ENCODE results near the gene BBS9. TPM values are rescaled to one million over a fixed set of nuclear protein-coding genes. Genes with fewer than 3 reads are reported as not detected.

BBS9 gene
- total and polyA plus RNA-seq, 11 donors: 7.4 to 29.3 (median 11.3) TPM

- TF ChIP-seq, protein P1, sequence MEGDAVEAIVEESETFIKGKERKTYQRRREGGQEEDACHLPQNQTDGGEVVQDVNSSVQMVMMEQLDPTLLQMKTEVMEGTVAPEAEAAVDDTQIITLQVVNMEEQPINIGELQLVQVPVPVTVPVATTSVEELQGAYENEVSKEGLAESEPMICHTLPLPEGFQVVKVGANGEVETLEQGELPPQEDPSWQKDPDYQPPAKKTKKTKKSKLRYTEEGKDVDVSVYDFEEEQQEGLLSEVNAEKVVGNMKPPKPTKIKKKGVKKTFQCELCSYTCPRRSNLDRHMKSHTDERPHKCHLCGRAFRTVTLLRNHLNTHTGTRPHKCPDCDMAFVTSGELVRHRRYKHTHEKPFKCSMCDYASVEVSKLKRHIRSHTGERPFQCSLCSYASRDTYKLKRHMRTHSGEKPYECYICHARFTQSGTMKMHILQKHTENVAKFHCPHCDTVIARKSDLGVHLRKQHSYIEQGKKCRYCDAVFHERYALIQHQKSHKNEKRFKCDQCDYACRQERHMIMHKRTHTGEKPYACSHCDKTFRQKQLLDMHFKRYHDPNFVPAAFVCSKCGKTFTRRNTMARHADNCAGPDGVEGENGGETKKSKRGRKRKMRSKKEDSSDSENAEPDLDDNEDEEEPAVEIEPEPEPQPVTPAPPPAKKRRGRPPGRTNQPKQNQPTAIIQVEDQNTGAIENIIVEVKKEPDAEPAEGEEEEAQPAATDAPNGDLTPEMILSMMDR (IDR thresholded peaks at IDR 0.05): no peak
- no peak for ATAC-seq
- Histone ChIP-seq H3K27me3 (no peaks in the 10 kb centered on the region), H3K36me3 (no peaks in the 10 kb centered on the region), H3K4me1 (peaks cover 0 to 10% (median 0%) of the 10 kb centered on the region in 12 donors), H3K4me3 (peak overlapping the region in 1 of 12 donors; percentile 28), H3K9me3 (no peaks in the 10 kb centered on the region), H3K27ac (no peak overlapping the region)
- intact Hi-C loops (cut with DNase I): no loop called here
- DNase-seq: no peak
Observed at GRCh38 chr7:33556472-33556871, 427.1 kb downstream of the BBS9 start.

GRCh38 chr7:33558549-33559323 is 429.4 kb downstream of the BBS9 start:
- no peak for DNase-seq
- H3K9me3 ChIP-seq: no peaks in the 10 kb centered on the region
- no peaks in the 10 kb centered on the region for H3K27me3 ChIP-seq
- no peak overlapping the region for H3K4me3 ChIP-seq
- H3K36me3 ChIP-seq: no peaks in the 10 kb centered on the region
- TF ChIP-seq, protein P1 (IDR thresholded peaks at IDR 0.05): no peak
- no peak for TF ChIP-seq POLR2A (IDR thresholded peaks at IDR 0.05)
- no peak overlapping the region for H3K27ac ChIP-seq
- 88 to 92% (median 88%) methylated on average over 6 of the region's 6 CpGs for WGBS, 4 donors
- peaks cover 0 to 10% (median 0%) of the 10 kb centered on the region in 12 donors for H3K4me1 ChIP-seq
- intact Hi-C loops (cut with DNase I): no loop called here
- ATAC-seq: no peak

DNA sequence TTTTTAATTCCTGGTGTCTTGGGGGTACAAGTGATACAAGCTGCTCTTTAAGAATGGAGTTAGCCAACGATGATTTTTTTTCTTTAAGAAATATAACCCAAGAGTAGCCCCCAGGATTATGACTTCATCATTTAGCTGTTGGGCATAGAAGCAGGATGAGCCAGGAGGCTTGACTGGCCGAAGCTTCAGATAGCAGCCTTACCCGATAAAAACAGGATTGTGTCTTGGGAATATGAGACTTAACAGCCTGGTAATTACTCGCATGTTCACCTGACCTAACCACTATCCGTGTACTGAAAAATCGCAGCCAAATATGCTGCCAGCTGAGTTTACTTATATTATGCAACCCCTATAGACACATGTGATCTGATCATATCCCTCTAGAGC is 430.0 kb downstream of the BBS9 start:
- no peak for TF ChIP-seq POLR2A (IDR thresholded peaks at IDR 0.05)
- WGBS, 4 donors: 76 to 80% (median 78%) methylated on average over 6 of the region's 6 CpGs

DNA sequence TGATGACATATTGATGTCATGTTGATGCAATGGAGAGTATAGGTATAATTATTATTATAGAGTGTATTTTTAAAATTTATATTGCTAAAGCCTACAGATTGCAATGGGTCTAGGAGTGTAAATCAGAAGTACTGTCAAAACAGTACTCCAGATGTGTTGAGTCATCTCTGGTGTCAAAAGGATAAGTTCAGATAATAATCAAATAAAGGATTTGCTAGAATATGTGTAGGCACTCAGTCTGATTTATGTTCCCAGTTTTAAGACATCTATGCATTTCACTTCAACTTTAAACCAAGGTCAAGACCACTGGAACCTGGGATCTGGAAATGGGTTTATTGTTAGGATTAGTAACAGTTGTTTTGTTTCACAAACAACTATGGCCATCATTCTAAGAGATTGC is 433.6 kb downstream of the BBS9 start:
- DNase-seq (no peak), ATAC-seq (no peak)
- Histone ChIP-seq H3K36me3 (no peaks in the 10 kb centered on the region), H3K4me3 (no peak overlapping the region), H3K9me3 (no peaks in the 10 kb centered on the region), H3K27ac (no peak overlapping the region), H3K4me1 (no peaks in the 10 kb centered on the region), H3K27me3 (no peaks in the 10 kb centered on the region)
- TF ChIP-seq, protein P1 (IDR thresholded peaks at IDR 0.05): no peak
- TF ChIP-seq POLR2A (IDR thresholded peaks at IDR 0.05): no peak
- intact Hi-C loops (cut with DNase I): no loop called here

More for the DNA sequence above, 430.0 kb downstream of the BBS9 start:
- no peak overlapping the region for H3K27ac ChIP-seq
- DNase-seq (no peak), ATAC-seq (no peak)
- peaks cover 0 to 7% (median 0%) of the 10 kb centered on the region in 12 donors for H3K4me1 ChIP-seq
- no peaks in the 10 kb centered on the region for H3K9me3 ChIP-seq
- no peaks in the 10 kb centered on the region for H3K27me3 ChIP-seq
- no peaks in the 10 kb centered on the region for H3K36me3 ChIP-seq
- no peak overlapping the region for H3K4me3 ChIP-seq
- intact Hi-C loops (cut with DNase I): no loop called here

DNA sequence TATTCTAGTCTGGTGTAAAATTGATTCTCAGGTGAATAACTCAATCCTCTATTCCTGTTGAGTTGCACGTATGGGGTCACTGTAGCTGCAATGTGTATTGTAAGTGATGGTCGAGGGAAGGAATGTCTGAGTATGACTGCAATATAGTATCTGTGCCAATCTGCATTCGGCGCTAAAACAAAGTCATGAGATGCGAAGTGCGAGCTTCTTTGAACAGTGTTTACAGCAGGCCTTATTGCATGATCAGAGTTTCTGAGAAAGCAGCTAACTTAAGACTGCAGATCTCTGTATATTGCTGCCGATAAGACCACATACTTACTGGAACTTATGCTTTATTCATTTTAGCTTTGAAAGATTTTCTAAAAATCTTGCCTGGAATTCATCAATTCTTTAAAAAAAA is 434.3 kb downstream of the BBS9 start:
- H3K4me3 ChIP-seq: no peak overlapping the region
- ATAC-seq: no peak
- H3K9me3 ChIP-seq: no peaks in the 10 kb centered on the region
- TF ChIP-seq, protein P1 (IDR thresholded peaks at IDR 0.05): no peak
- no peak for TF ChIP-seq POLR2A (IDR thresholded peaks at IDR 0.05)
- 74 to 91% (median 86%) methylated on average over 7 of the region's 7 CpGs for WGBS, 4 donors
- H3K36me3 ChIP-seq: no peaks in the 10 kb centered on the region
- no peaks in the 10 kb centered on the region for H3K4me1 ChIP-seq
- no peak for DNase-seq
- intact Hi-C loops (cut with DNase I): no loop called here
- no peaks in the 10 kb centered on the region for H3K27me3 ChIP-seq
- no peak overlapping the region for H3K27ac ChIP-seq

Data from heart left ventricle (tissue), 16 donors.